Fibroblast of lung (primary cell): Measurements from ENCODE around the gene LYPLAL1. TPM values are rescaled to one million over a fixed set of nuclear protein-coding genes. Genes with fewer than 3 reads are reported as not detected.

ENCODE experiments used
- DNase-seq, 2 donors: peaks; one replicate each; pipeline versions ENCODE4 v3.0.0 to v3.0.0-alpha.2; 2010; ENCODE audit warnings: low read depth in 2 of 2
- H2AFZ ChIP-seq: 2 replicates; pipeline ENCODE4 v1.5.1; 2012; ENCODE audit warnings: low read length, control low read depth, inconsistent platforms
- H3K27ac ChIP-seq: 2 replicates; pipeline ENCODE4 v1.5.1; 2011; ENCODE audit warnings: low read length, control low read depth; ENCODE audit not compliant: insufficient read depth
- H3K27me3 ChIP-seq: 2 replicates; pipeline ENCODE4 v1.5.1; 2011; ENCODE audit warnings: mild to moderate bottlenecking, low read length; ENCODE audit not compliant: control insufficient read depth, insufficient read depth
- H3K36me3 ChIP-seq: 2 replicates; pipeline ENCODE4 v1.5.1; 2011; ENCODE audit warnings: low read length; ENCODE audit not compliant: control insufficient read depth, insufficient read depth
- H3K4me1 ChIP-seq: 2 replicates; pipeline ENCODE4 v1.5.1; 2011; ENCODE audit warnings: low read length; ENCODE audit not compliant: control insufficient read depth, insufficient read depth; ENCODE audit errors: extremely low read depth
- H3K4me2 ChIP-seq: 2 replicates; pipeline ENCODE4 v1.5.1; 2011; ENCODE audit warnings: low read length, control low read depth; ENCODE audit not compliant: insufficient read depth; ENCODE audit errors: extremely low read depth
- H3K4me3 ChIP-seq, 4 experiments: fragments of 200-600 bp in 1 of 4; sonication (generic) in 1 of 4; replicated peaks in 1 of 4; 2 replicates each; pipeline ENCODE4 v1.5.1; 2011 to 2016; ENCODE audit warnings: low read length in 4 of 4, low read depth in 3 of 4, mild to moderate bottlenecking in 3 of 4, control low read depth in 2 of 4, inconsistent platforms in 1 of 4, mixed read lengths in 1 of 4; ENCODE audit not compliant: insufficient read depth in 1 of 4; ENCODE audit errors: control extremely low read depth in 1 of 4
- H3K79me2 ChIP-seq: 2 replicates; pipeline ENCODE4 v1.5.1; 2012; ENCODE audit warnings: mild to moderate bottlenecking, low read length, inconsistent platforms; ENCODE audit not compliant: control insufficient read depth, insufficient read depth
- H3K9ac ChIP-seq: 2 replicates; pipeline ENCODE4 v1.5.1; 2011; ENCODE audit warnings: mild to moderate bottlenecking, low read length, control low read depth; ENCODE audit not compliant: insufficient read depth
- H3K9me3 ChIP-seq: 2 replicates; pipeline ENCODE4 v1.5.1; 2012; ENCODE audit warnings: low read depth, low read length; ENCODE audit not compliant: control insufficient read depth, insufficient read depth
- H4K20me1 ChIP-seq: 2 replicates; pipeline ENCODE4 v1.5.1; 2011; ENCODE audit warnings: low read length; ENCODE audit not compliant: control insufficient read depth, insufficient read depth; ENCODE audit errors: extremely low read depth
- CTCF ChIP-seq, 2 donors: IDR thresholded peaks in 1 of 2; conservative IDR thresholded peaks in 1 of 2; 1 replicate in 1 of 2; 2 replicates in 1 of 2; pipeline ENCODE4 v1.5.1; 2011 to 2012; ENCODE audit warnings: low read length in 2 of 2, control low read depth in 1 of 2, inconsistent platforms in 1 of 2, low read depth in 1 of 2, mild to moderate bottlenecking in 1 of 2
- EZH2 ChIP-seq: IDR thresholded peaks from 2 replicates; pipeline ENCODE4 v1.5.1; 2012; ENCODE audit warnings: low read length, control low read depth, mild to moderate bottlenecking; ENCODE audit errors: missing control alignments
- polyA plus RNA-seq, 2 donors: library from polyadenylated mRNA; depleted of rRNA in 1 of 2; stranded (reverse) in 1 of 2; unstranded in 1 of 2; fragments of >200 nt; gene quantifications; 2 replicates each; pipeline ENCODE4 v1.2.1, GENCODE V29; 2011 to 2012; ENCODE audit warnings: missing spikeins in 1 of 2
- total RNA-seq: library from RNA; depleted of rRNA; stranded (reverse); fragments of >200 nt; gene quantifications from 2 replicates; pipeline ENCODE4 v1.2.1, GENCODE V29; 2014

The LYPLAL1 gene
- total and polyA plus RNA-seq, 2 donors (not counting 1 experiment from before 2014, with no cell fraction given) = 29.9 to 51.5 TPM

- no peaks in the 10 kb centered on the region for H3K4me1 ChIP-seq
- no peaks in the 10 kb centered on the region for H3K27me3 ChIP-seq
- TF ChIP-seq EZH2 = no peak
- no peak for TF ChIP-seq CTCF (conservative IDR thresholded peaks at IDR 0.05 in 1 of 2, IDR thresholded peaks at IDR 0.05 in 1 of 2; ENCODE audit: low read depth in 1 of 2, low read length in 2 of 2)
- H3K4me3 ChIP-seq = no peak overlapping the region
- no peaks in the 10 kb centered on the region for H3K9me3 ChIP-seq
- no peak overlapping the region for H2AFZ ChIP-seq
- H3K4me2 ChIP-seq = no peak overlapping the region
- DNase-seq = peak in 1 of 2 donors; percentile 53
- H3K79me2 ChIP-seq = no peaks in the 10 kb centered on the region
- H3K27ac ChIP-seq = no peak overlapping the region
- no peaks in the 10 kb centered on the region for H4K20me1 ChIP-seq
- no peaks in the 10 kb centered on the region for H3K36me3 ChIP-seq
- H3K9ac ChIP-seq = no peak overlapping the region
Measured at GRCh38 chr1:219227360-219228057, 53.8 kb downstream of the LYPLAL1 start.

- H3K79me2 ChIP-seq = no peaks in the 10 kb centered on the region
- H3K4me3 ChIP-seq = no peak overlapping the region
- no peak overlapping the region for H3K27ac ChIP-seq
- H3K9me3 ChIP-seq = no peaks in the 10 kb centered on the region
- TF ChIP-seq CTCF (conservative IDR thresholded peaks at IDR 0.05 in 1 of 2, IDR thresholded peaks at IDR 0.05 in 1 of 2; ENCODE audit: low read depth in 1 of 2, low read length in 2 of 2) = no peak
- TF ChIP-seq EZH2 = no peak
- no peak for DNase-seq
- H3K27me3 ChIP-seq = no peaks in the 10 kb centered on the region
- H3K9ac ChIP-seq = no peak overlapping the region
- H3K4me2 ChIP-seq = no peak overlapping the region
- H3K36me3 ChIP-seq = no peaks in the 10 kb centered on the region
- H4K20me1 ChIP-seq = no peaks in the 10 kb centered on the region
- H3K4me1 ChIP-seq = no peaks in the 10 kb centered on the region
- no peak overlapping the region for H2AFZ ChIP-seq
Measured at GRCh38 chr1:219228058-219228419, 54.4 kb downstream of the LYPLAL1 start.

- H3K4me2 ChIP-seq = no peak overlapping the region
- no peaks in the 10 kb centered on the region for H3K36me3 ChIP-seq
- no peak for DNase-seq
- H3K4me3 ChIP-seq = no peak overlapping the region
- H3K79me2 ChIP-seq = no peaks in the 10 kb centered on the region
- no peaks in the 10 kb centered on the region for H3K9me3 ChIP-seq
- H3K4me1 ChIP-seq = no peaks in the 10 kb centered on the region
- no peak overlapping the region for H2AFZ ChIP-seq
- no peaks in the 10 kb centered on the region for H4K20me1 ChIP-seq
- H3K9ac ChIP-seq = no peak overlapping the region
- TF ChIP-seq EZH2 (no peak), CTCF (conservative IDR thresholded peaks at IDR 0.05 in 1 of 2, IDR thresholded peaks at IDR 0.05 in 1 of 2; ENCODE audit: low read depth in 1 of 2, low read length in 2 of 2) (no peak)
- H3K27me3 ChIP-seq = no peaks in the 10 kb centered on the region
- no peak overlapping the region for H3K27ac ChIP-seq
Measured at GRCh38 chr1:219232890-219233289, 59.2 kb downstream of the LYPLAL1 start.
